Stimulated activated CD4-positive, alpha-beta T cell treated with anti-CD3 and anti-CD28 coated beads, Interleukin-4, amount 100 ng/mL, for 24 hours (primary cell): ENCODE results near the gene MEGF6.

Experiments
- DNase-seq: peaks from one replicate; pipeline ENCODE4 v3.0.0-alpha.2; 2020

Gene MEGF6

DNA sequence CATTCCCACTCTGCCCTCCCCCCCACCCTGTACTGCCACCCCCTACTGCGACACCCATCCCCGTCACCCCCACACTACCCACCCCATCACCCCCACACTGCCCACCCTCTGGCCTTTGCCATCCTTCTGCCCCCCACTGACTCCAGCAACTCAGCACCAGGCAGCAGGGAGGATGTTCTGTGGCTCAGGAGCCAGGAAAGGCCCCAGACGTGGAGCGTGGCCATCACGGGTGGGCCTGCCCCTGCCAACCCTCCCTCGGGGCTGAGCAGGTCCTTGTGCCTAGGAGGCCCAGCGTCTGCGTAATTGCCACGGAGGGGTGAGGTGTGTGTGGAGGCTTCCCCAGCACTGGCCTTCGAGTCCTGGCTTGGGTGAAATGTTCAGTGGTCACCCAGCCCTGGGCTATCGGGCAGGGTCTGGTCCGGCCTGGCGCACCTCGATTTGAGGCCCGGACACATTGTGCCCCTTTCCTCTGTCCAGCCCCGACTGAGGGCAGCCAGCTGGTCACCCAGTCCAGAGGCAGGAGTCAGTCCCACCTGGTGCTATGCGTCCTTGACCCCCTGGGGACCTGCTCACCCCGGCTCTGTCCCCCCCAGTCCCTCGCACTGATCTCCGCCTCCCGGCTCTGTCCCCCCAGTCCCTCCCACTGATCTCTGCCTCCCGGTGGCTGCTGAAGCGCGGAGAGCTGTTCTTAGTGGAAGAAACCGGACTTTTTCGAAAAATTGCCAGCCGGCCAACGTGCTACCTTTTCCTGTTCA is 133.9 kb downstream of the MEGF6 start:
- no peak for DNase-seq

DNA sequence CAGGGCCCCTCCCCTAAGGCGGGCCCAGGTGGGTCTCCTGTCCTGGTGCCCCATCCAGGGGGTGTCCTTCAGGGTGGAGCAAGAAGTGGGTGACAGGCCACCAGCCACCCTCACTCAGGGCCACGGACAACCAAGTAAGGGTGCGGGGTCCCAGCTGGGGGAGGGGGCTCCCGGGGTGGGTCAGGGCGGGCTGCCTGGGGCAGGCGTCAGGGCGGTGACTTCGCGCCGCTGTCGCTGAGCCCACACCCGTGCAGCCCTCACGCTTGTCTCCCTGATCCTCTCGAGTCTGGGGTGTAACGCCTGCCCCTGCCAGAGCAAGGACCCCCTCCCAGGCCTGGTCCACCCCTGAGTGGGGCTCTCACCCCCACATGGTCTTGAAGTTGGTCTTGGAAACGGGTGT is 134.6 kb downstream of the MEGF6 start:
- DNase-seq: no peak

DNA sequence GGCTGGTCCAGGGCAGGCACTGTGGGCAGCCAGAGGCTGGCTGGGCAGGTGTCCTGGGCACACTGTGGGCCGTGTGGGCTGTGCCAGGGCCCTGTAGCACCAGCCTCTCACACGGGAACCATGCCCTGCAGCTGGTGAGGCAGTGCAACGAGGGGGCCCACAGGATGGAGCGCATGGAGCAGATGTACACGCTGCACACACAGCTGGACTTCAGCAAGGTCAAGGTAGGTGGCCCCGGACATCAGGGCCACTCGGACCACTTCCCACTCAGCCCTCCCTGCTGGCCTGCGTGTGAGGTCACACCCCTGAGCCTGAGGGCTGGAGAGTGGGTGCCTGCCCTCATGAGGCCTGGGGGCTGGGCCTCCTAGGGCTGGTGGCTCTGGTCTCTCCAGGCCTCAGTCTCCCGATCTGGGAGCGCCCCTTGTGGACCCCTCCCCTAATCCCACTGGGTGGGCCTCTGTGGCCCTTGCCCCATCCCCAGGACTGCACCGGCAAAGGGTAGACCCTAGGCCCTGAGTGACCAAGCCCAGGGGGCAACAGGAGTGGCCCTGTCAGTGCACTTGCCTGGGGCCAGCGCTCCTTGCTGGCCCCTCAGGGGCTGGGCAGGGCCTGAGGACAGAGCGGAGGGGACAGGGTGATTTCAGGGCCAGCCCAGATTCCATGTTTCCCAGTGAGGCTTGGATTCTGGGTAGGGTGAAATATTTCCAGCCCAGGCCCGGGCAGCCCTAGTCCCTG is 135.3 kb downstream of the MEGF6 start:
- no peak for DNase-seq

DNA sequence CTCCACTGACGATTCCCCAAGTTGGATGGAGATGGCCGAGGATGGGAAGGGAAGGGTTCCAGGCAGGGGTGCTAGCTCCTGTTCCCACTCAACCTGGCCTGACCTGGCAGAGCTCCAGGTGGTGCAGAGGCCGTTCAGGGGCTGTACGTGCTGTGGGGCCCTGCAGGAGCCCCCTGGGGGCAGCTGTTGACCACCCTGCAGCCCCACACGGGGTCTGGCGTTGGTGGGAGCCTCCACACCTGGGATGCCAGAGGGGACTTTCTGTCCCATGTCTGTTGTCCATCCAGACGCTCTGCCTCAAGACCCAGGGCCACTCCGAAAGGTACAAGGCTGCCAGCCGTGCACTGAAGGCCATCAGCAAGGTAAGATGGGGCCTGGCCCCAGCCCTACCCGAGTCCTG is 136.9 kb downstream of the MEGF6 start:
- DNase-seq: no peak

DNA sequence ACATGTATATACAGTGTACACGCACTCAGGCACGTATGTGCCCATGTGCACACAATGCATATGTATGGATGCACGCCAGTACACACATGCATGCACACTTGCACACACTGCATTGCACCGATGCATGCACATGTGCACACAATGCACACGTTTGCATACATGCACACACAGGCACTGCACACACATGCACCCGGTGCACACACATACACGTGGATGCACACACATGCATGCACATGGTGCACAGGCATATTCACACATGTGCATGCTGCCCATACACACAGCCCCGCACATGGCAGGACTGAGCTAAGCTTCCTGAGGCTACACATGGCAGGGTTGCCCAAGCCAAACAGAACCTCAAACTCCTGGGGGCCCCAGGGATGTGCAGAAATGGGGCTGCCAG is 137.3 kb downstream of the MEGF6 start:
- DNase-seq: no peak

DNA sequence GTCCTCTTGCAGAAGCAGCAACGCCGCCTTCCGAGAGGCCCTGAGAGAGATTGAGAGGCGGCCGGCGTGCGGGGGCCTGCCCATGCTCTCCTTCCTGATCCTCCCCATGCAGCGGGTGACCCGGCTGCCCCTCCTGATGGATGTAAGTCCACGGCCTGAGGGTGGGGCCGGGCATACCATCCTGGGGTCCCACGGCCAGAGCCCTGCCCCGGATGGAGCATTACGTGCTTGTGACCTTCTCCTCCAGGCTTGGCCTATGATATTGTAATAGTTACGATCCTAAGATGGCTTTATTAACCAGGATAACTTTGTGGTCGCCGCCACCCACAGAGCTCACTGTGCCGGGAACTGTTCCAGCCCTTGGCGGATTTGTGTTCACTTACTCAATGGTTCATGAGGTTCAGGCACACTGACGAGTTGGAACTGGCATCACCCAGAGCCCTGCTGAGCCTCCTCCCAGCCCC is 137.9 kb downstream of the MEGF6 start:
- DNase-seq: no peak

DNA sequence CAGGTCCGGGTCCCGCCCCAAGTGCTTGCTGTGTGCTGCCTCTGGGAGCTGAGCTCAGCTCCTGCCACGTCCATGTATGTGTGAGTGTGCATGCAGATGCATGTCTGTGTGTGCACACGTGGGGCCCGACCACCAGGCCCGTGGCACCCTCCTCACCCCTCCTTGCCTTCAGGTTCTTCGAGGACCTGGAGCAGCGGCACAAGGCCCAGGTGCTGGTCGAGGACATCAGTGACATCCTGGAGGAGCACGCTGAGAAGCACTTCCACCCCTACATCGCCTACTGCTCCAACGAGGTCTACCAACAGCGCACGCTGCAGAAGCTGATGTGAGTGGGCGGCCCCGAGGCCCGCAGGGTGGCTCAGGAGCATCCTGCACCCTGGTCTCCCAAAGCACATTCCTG is 138.4 kb downstream of the MEGF6 start:
- no peak for DNase-seq

DNA sequence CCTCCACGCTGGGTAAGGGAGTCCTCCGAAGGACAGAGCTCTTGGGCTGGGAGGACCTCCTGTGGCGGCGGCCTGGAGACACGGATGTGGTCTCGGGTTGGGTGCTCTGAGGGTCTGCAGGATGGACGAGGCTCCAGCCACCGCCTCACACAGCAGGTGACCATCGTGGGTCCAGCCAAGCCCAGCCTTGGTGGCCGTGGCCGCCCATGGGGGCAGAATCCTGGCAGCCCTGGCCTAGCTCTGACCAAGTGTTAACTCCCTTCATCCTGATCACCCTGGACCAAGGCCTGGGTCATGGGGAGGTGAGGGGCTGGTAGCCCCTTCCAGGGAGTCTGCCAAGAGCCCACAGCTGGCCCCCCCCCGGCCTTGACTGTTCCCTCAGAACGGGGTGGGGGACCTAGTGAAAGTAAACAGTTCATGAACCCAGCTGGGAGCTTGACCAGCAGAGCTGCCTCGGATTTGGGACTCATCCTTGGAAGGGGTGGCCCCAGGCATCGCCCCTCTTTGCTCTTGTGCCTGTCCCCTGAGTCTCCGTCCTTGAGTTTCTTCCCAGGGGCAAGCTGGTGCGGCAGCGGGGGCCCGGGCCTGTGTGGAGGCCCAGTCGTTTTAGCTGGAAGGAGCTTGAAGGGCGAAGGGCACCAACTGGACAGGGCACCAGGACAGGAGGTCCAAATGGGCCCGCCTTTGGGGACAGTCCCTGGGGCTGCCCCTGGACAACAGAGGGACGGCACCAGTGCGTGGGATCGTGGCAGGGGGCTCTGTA is 139.0 kb downstream of the MEGF6 start:
- DNase-seq: no peak

DNA sequence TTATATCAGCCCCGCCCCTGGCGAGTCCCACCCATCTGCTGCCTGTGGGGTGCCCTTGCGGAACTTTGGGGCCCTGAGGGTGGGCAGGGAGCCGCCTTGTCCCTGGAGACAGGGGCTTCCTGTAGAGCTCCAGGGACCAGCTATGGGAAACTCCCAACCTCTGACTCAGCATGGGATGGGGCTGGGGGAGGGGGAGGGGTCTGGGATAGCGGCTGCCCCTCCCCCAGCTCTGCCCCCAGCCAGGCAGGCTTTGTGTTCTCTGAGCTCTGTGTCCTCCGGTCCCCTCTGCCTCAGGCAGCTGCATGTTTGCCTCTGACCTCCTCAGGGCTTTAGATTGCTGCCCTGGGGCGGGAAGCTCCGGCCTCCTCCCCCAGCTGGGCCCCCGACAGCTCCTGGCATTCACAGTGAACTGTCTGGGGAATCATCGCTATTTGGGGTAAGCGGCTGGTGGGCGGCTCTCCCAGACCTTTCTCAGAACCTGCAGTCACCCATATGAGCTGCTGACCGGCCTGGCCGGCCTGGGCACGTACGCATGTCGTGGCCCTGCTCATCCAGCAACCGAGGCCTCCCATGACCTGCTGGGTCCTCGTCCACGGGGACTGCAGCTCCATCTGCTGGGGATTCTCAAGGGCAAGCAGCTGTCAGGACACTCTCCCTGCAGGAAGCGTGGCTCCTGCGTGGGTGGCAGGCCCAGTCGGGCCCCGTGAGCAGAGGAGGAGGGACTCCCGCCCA is 139.8 kb downstream of the MEGF6 start:
- DNase-seq: no peak

DNA sequence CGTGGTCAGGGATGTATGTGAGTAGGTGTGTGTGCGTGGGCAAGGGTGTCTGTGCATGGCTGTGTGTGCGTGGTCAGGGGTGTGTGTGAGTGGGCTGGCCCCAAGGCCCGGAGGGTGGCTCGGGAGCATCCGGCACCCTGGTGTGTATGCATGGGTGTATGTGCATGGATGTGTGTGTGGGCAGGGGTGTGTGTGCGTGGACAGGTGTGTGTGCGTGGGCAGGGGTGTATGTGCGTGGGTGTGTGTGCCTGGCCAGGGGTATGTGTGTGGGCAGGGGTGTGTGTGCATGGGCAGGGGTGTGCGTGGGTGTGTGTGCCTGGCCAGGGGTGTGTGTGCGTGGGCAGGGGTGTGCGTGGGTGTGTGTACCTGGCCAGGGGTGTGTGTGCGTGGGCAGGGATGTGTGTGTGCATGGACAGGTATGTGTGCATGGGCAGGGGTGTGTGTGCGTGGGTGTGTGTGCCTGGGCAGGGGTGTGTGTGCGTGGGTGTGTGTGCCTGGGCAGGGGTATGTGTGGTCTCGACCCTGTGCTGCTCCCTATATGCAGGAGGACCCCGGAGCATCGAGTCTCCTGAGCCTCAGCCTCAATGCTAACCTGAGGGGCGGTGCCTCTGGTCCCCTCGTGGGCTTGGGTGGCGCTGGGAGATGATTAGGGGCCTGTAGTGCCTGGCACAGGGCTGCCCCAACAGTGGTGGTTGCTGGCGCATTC is 140.5 kb downstream of the MEGF6 start:
- DNase-seq: no peak

DNA sequence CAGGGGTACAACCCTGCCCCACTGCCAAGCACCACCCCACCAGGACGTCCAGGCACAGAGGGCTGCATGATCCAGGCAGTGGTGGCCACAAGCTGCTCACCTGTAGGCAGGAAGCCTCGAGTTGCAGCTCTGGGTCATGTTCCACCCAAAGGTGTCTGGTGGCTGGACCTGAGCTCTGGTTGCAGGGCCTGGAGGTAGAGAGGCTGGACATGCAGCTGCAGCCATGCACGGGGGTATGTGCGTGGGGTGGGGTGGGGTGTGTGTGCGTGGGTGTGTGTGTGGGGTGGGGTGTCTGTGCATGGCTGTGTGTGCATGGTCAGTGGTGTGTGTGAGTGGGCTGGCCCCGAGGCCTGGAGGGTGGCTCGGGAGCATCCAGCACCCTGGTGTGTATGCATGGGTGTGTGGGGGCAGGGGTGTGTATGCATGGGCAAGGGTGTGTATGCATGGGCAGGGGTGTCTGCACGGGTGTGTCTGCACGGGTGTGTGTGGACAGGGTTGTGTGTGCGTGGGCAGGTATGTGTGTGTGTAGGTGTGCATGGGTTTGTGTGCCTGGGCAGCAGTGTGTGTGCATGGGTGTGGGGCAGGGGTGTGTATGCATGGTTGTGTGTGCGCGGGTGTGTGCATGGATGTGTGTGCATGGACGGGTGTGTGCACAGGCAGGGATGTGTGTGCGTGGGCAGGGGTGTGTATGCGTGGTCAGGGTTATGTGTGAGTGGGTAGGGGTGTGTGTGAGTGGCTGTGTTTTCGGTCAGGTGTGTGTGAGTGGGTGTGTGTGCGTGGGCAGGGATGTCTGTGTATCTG is 141.3 kb downstream of the MEGF6 start:
- DNase-seq: no peak

DNA sequence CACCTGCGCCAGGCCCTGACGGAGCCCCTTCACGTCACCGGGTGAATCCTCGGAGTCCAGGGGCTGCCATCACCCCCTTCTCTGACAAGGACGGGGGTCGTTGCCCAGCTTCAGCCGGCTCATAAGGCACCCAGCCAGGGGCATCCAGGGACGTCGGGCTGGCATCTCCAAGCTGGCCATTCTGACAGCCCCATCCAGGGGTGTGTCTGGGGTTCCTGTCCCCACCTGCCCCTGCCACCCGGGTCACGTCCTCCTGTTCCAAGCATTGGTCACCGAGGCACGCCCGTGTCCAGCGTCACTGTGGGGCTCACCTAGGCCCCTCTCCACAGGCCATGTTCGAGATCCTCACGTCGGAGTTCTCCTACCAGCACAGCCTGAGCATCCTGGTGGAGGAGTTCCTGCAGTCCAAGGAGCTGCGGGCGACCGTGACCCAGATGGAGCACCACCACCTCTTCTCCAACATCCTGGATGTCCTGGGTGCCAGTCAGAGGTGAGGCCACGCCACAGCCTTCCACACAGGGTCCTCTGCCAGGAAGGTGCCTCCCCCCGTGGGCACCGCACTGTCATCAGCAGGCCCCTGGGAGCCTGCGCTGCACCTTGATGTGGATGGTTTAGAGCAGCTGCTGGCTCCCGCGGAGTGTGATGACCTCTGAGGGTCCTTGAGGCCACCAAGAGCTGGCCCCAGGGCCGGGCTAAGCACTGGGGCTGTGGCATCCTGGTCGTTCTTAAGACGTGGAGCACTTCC is 142.0 kb downstream of the MEGF6 start:
- no peak for DNase-seq

DNA sequence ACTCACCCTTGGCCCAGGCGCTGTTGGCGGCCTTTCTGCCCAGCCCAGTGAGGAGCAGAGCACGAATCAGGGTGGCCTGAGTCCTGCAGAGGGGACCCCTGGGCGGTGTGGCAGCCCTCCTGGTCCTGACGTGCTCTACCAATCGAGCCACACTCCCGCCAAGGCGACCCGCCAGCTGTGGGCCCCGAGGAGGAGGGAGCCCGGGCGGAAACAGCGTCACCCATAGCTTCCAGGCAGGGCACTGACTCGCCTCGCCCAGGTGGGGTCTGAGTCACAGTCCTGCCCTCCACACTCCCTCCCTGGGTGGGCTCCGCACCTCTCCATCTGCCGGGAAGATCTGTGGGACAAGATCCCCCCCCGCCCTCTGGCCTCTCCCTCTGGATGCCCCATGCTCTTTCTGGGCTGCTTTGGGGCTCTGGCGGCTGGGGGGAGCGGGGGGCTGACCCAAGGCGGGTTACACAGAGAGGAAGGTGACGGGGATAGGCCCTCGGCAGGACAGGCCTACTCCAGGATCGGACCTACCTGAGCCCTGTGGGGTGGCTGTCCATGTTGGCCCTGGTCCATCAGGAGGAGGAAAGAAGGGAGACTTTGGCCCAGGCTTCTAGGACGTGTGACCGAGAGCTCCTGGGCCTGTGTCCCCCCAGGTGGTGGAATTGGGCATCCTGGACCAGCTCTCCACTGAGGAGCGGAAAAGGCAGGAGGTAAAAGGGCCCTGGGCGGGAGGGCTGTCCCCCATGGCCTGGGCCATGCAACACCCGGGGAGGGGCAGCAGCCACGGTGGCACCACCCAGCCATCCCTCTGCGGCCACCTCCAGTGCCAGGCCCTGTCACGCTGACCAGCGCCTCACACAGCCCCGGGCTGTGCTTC is 142.8 kb downstream of the MEGF6 start:
- DNase-seq: no peak

DNA sequence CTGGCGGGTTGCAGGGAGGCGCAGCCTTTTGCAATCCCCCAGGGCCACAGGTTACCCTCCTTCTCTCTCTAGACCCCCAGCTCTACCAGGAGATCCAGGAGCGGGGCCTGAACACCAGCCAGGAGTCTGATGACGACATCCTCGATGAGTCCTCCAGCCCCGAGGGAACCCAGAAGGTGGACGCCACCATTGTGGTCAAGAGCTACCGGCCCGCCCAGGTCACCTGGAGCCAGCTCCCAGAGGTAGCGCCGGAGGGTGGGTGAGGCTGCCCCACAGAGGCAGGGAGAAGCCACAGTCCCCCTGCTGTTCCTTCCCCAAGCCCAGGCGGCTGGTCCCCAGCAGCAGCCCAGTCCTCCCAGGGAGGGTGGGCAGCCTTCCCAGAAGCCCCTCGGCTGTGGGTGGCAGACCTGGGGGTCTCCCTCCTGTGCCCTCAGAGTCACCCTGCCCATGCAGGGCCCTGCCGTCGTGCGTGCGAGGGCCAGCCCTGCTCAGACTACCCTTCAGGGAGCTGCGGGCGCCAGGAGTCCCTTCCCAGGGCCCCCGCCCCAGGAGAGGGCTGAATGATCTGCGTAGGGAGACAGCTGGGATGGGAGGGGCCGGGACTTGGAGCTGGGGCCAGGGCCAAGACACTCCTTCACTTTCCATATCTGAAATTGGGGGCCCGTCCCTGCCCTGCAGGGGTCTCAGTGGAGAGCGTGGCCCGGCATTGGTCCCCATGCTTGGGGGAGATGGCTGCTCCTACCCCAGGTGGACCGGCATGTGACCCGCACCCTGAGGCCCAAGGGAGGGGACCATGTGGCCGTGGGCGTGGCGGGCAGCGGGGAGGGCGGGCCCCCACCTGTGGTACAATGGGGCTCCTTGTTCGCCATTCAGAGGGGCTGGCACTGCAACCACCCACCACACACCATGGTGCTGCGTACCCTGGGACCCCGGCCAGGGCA is 143.9 kb downstream of the MEGF6 start:
- no peak for DNase-seq

DNA sequence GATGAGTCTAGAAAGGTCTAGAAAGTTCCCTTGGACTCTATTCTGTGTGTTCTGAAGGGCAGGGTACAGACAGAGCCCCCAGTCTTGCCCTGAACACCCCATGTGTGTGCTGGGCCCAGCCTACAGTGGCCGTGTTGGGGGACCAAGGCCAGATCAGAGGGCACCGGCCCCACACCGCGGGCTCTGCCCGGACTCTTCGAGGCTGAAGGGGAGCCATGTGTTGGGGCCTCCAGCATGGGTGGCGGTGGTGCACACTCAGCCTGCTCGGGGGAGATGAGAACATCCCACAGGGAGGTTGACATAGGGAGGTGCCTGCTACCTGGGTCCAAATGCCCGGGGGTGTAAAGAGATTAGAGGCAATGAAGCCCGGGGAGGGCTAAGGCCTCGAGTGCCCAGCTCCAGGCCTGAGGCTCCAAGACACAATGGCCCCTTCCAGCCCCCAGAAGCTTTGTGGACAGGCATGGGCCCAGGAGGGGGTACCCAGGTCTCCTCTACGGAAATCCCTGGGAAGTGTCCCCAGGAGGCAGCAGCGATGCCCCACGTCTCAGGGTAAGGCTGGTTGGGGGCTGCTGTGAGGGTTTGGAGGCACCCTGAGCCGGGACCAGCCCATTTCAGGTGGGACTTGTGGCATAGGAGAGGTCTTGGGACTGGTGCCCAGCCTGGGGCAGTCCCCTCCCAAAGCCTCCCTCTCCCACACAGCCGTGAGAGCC is 144.8 kb downstream of the MEGF6 start:
- no peak for DNase-seq

DNA sequence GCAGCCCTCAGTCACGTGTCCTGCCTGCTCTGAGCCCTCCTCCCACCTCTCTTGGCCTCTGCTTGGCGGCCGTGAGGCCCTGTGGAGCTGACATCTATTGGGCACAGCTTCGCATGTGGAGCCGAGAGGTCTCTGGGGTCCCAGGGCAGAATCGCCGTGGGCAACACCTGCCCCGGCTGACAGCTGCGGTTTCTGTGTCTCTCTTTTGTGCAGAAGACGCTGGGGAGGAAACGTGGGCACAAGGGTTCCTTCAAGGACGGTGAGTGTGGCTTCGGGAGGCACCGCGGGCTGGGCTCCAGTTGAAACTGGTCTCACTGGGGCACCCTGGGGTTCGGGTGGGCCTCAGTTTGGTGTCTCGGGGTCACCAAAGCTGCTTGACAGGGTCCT is 145.4 kb downstream of the MEGF6 start:
- no peak for DNase-seq

DNA sequence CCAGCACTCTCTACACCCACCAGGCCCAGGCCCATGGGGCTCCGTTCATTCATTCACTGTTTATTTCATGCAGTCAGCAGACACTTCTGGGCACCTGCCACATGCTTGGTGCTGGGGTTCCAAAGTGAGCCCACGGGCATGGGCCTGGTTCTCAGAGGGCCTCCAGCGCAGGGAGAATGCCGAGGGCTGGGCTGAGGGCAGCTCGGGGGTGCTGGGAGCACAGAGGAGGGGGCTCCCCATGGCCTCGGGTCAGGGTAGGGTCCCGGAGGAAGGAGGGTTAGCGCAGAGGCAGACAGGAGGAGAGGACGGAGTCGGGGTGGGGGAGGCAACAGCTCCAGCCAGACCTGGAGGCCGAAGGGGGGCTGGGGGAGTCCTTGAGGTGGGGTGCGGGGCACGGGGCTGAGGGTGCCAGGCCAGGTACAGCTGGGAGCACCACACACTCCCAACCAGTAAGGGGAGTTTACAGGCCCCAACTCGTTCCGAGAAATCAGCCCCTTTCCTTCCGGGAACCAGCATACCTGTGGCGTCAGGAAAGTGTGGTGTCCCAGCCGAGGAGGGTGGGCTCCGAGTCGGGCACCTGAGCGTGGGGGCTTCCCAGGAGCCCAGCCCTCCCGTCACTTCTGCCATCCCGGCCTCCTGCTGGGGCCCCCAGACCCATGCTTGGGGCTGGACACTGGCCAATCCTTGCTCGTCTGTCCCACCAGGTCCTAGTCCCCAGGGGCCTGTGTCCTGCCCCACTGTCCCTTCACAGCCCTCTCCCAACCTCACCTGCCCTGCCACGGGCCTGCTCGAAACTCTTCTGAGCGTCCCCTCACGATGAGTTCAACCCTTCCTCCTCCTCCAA is 146.0 kb downstream of the MEGF6 start:
- no peak for DNase-seq
